GM12891 (cell line): ENCODE results near the gene HTR3C. TPM values are rescaled to one million over a fixed set of nuclear protein-coding genes. Genes with fewer than 3 reads are reported as not detected.
A peak's percentile ranks its signal among the peaks of the same experiment; 100 is the strongest.
"Not testable (repeated sequence)": the region's sequence is repeated elsewhere in the genome, so short reads cannot be mapped to it uniquely, and the experiment has no call there.

Experiments
- DNase-seq: peaks from one replicate; pipeline ENCODE4 v3.0.0; 2011; ENCODE audit warnings: low spot score; ENCODE audit not compliant: insufficient read length
- FAIRE-seq: peaks from 2 replicates; lab custom pipeline; 2011; peaks lifted over from hg19 to GRCh38; lab: Jason Lieb, UNC
- PAX5 ChIP-seq: IDR thresholded peaks from 2 replicates; pipeline ENCODE4 v1.6.1; 2011; ENCODE audit warnings: low read length, moderate library complexity, mild to moderate bottlenecking; ENCODE audit not compliant: insufficient read depth, severe bottlenecking
- POLR2A ChIP-seq: IDR thresholded peaks from 2 replicates; pipeline ENCODE4 v1.6.1; 2011; ENCODE audit warnings: low read depth, low read length, control low read depth
- POLR2AphosphoS5 ChIP-seq: IDR thresholded peaks from 2 replicates; pipeline ENCODE4 v1.6.1; 2011; ENCODE audit warnings: low read depth, low read length, control low read depth
- POU2F2 ChIP-seq: IDR thresholded peaks from 2 replicates; pipeline ENCODE4 v1.6.1; 2011; ENCODE audit warnings: low read depth, mild to moderate bottlenecking, control low read depth, low read length, moderate library complexity
- SPI1 ChIP-seq: IDR thresholded peaks from 2 replicates; pipeline ENCODE4 v1.6.1; 2011; ENCODE audit warnings: low read depth, low read length, control low read depth
- TAF1 ChIP-seq: IDR thresholded peaks from 2 replicates; pipeline ENCODE4 v1.6.1; 2011; ENCODE audit warnings: low read depth, low read length, control low read depth
- polyA plus RNA-seq: library from polyadenylated mRNA; unstranded; fragments of >200 nt; gene quantifications from one replicate; pipeline ENCODE4 v1.2.1, GENCODE V29; 2012; ENCODE audit warnings: low read depth, missing spikeins, inconsistent platforms; ENCODE audit not compliant: missing spikeins

Gene HTR3C
- not detected for polyA plus RNA-seq

GRCh38 chr3:184052767-184053166, at the start of gene HTR3C:
TSS of gene HTR3C (plus strand) at chr3:184053047. CDS start at chr3:184053081, 34 bp downstream.
- no peak for FAIRE-seq
- no peak for TF ChIP-seq PAX5
- no peak for TF ChIP-seq POLR2AphosphoS5
- no peak for TF ChIP-seq POLR2A
- TF ChIP-seq TAF1 = no peak
- no peak for DNase-seq

- DNase-seq = no peak
- FAIRE-seq = no peak
- no peak for TF ChIP-seq PAX5
- TF ChIP-seq SPI1 = no peak
- TF ChIP-seq TAF1 = no peak
- no peak for TF ChIP-seq POLR2AphosphoS5
- no peak for TF ChIP-seq POU2F2
Measured at GRCh38 chr3:184003187-184003967, 49.5 kb upstream of the HTR3C start.

- no peak for DNase-seq
- no peak for FAIRE-seq
- TF ChIP-seq POLR2A (no peak), PAX5 (no peak), POU2F2 (no peak), TAF1 (no peak), SPI1 (no peak), POLR2AphosphoS5 (no peak)
Measured at GRCh38 chr3:184004476-184004875, 48.4 kb upstream of the HTR3C start.

- no peak for TF ChIP-seq TAF1
- no peak for TF ChIP-seq POLR2AphosphoS5
- TF ChIP-seq POU2F2 = no peak
- TF ChIP-seq PAX5 = no peak
- TF ChIP-seq POLR2A = no peak
- TF ChIP-seq SPI1 = no peak
- peak; percentile 47 for DNase-seq
- peak; percentile 61 for FAIRE-seq
Measured at GRCh38 chr3:184005941-184006507, 46.8 kb upstream of the HTR3C start.

GRCh38 chr3:184007143-184007813, 45.6 kb upstream of the HTR3C start:
- FAIRE-seq, DNase-seq: not testable (repeated sequence)

- DNase-seq = no peak
- FAIRE-seq = no peak
- TF ChIP-seq POU2F2 (no peak), PAX5 (no peak), SPI1 (no peak), POLR2AphosphoS5 (no peak), TAF1 (no peak), POLR2A (no peak)
Measured at GRCh38 chr3:184008161-184008560, 44.7 kb upstream of the HTR3C start.

GRCh38 chr3:184011230-184011876, 41.5 kb upstream of the HTR3C start:
- TF ChIP-seq PAX5 (no peak), POU2F2 (no peak)
- DNase-seq = no peak
- FAIRE-seq = no peak

GRCh38 chr3:184011937-184012889, 40.6 kb upstream of the HTR3C start:
- TF ChIP-seq POLR2AphosphoS5 = no peak
- TF ChIP-seq SPI1 = no peak
- no peak for TF ChIP-seq POU2F2
- no peak for TF ChIP-seq TAF1
- DNase-seq (no peak), FAIRE-seq (no peak)

- FAIRE-seq = no peak
- TF ChIP-seq POLR2AphosphoS5 (no peak), TAF1 (no peak), PAX5 (no peak), POLR2A (no peak), SPI1 (no peak), POU2F2 (no peak)
- no peak for DNase-seq
Measured at GRCh38 chr3:184015381-184016019, 37.3 kb upstream of the HTR3C start.
